Sigmoid colon (tissue), 4 donors: ENCODE results near the gene CNOT10.

Source experiments
- EP300 ChIP-seq, 4 donors: sonication (generic); formaldehyde crosslinking; IDR thresholded peaks; one replicate each; pipeline ENCODE4 v1.6.1; 2017; ENCODE audit warnings: antibody characterized with exemption in 4 of 4
- POLR2A ChIP-seq, 2 donors: fragments of 450-650 bp; IDR thresholded peaks; one replicate each; pipeline ENCODE4 v1.6.1; 2016; ENCODE audit warnings: antibody characterized with exemption in 2 of 2, mild to moderate bottlenecking in 2 of 2, moderate library complexity in 2 of 2
- POLR2AphosphoS5 ChIP-seq, 4 donors: sonication (generic); formaldehyde crosslinking; IDR thresholded peaks; one replicate each; pipeline ENCODE4 v1.6.1; 2017; ENCODE audit warnings: antibody characterized with exemption in 4 of 4
- TF ChIP-seq, protein P1 (sequence below), 4 experiments: fragments of 450-650 bp in 3 of 4; fragments of 200-600 bp in 1 of 4; IDR thresholded peaks; one replicate each; pipeline ENCODE4 v1.5.1; 2016 to 2019; ENCODE audit warnings: antibody characterized with exemption in 4 of 4, mild to moderate bottlenecking in 3 of 4, moderate library complexity in 2 of 4

DNA sequence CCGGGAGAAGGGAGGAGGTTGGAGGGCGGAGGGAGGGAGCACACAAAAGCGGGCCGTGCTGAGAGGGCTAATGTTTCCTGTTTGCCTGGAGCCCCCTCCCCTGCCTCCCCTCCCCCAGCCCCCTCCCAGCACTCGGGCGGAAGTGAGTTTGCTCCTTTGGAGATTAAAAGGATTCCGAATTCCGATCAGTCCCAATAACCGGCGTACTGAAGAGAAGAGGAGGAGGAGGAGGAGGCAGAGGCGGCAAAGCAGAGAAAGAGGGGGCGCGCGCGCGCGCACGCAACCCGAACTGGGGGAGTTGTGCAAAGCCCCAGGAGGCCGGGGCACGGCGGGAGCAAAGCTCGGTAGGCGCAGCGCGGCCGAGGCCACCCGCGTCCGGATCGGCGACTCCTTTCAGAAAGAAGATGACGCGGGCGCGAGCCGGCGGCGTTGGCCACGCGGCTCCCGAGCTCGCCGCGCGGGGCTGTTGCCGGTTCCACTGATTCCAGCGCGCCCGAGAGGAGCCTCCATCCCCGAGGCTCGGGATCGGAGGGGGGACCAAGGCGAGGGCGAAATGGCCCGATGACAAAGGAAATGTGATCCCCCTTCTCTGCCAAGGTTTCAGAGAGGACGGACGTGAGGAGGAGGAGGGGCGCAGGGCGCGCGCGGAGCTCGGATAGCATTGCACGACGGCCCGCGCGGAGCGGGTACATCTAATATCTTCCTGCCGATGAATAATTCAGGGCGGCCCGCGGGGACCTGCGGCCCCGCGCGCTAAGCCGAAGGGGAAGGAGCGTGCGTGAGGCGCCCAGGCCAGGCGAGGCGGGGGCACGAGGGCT lies 131.7 kb downstream of the CNOT10 start:
- TF ChIP-seq, protein P1, sequence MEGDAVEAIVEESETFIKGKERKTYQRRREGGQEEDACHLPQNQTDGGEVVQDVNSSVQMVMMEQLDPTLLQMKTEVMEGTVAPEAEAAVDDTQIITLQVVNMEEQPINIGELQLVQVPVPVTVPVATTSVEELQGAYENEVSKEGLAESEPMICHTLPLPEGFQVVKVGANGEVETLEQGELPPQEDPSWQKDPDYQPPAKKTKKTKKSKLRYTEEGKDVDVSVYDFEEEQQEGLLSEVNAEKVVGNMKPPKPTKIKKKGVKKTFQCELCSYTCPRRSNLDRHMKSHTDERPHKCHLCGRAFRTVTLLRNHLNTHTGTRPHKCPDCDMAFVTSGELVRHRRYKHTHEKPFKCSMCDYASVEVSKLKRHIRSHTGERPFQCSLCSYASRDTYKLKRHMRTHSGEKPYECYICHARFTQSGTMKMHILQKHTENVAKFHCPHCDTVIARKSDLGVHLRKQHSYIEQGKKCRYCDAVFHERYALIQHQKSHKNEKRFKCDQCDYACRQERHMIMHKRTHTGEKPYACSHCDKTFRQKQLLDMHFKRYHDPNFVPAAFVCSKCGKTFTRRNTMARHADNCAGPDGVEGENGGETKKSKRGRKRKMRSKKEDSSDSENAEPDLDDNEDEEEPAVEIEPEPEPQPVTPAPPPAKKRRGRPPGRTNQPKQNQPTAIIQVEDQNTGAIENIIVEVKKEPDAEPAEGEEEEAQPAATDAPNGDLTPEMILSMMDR (IDR thresholded peaks at IDR 0.05), result no peak
- TF ChIP-seq POLR2A (IDR thresholded peaks at IDR 0.05), result no peak
- TF ChIP-seq POLR2AphosphoS5 (IDR thresholded peaks at IDR 0.05), result no peak
- no peak for TF ChIP-seq EP300 (IDR thresholded peaks at IDR 0.05)
